Vagina (tissue), 2 donors: ENCODE data around the gene ISLR.

Source experiments
- CTCF ChIP-seq, 3 experiments: fragments of 450-650 bp in 2 of 3; fragments of 200-600 bp in 1 of 3; sonication (generic) in 1 of 3; IDR thresholded peaks; one replicate each; pipeline ENCODE4 v1.5.1; 2017 to 2019; ENCODE audit warnings: antibody characterized with exemption in 3 of 3, mild to moderate bottlenecking in 2 of 3, moderate library complexity in 2 of 3
- POLR2AphosphoS5 ChIP-seq, 2 donors: sonication (generic); formaldehyde crosslinking; IDR thresholded peaks; one replicate each; pipeline ENCODE4 v1.9.0; 2017; ENCODE audit warnings: antibody characterized with exemption in 2 of 2, mild to moderate bottlenecking in 2 of 2, low read depth in 1 of 2; ENCODE audit not compliant: insufficient read depth in 1 of 2

- TF ChIP-seq CTCF (IDR thresholded peaks at IDR 0.05) (no peak), POLR2AphosphoS5 (IDR thresholded peaks at IDR 0.05; ENCODE audit: insufficient read depth in 1 of 2, low read depth in 1 of 2) (no peak)
Observed at GRCh38 chr15:74176262-74177214, 3.0 kb downstream of the ISLR start.
